Activated CD4-positive, alpha-beta T cell treated with anti-CD3 and anti-CD28 coated beads for 1 hour (primary cell): ENCODE measurements around the gene ASB18.
"Not testable (repeated sequence)": the region's sequence is repeated elsewhere in the genome, so short reads cannot be mapped to it uniquely, and the experiment has no call there.

Experiments
- DNase-seq: peaks from one replicate; pipeline ENCODE4 v3.0.0-alpha.2; 2020

The ASB18 gene

GRCh38 chr2:236284208-236284607, 20.0 kb upstream of the ASB18 start:
- no peak for DNase-seq

DNA sequence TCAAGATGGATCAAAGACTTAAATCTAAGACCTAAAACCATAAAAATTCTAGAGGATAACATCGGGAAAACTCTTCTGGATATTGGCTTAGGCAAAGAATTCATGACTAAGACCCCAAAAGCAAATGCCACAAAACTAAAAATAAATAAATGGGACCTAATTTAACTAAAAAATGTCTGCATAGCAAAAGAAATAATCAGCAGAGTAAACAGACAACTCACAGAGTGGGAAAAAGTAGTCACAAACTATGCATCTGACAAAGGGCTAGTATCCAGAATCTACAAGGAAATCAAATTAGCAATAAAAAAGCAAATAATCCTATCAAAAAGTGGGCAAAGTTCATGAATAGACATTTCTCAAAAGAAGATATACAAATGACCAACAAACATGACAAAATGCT, 18.2 kb upstream of the ASB18 start:
- no peak for DNase-seq

GRCh38 chr2:236281423-236281822, 17.2 kb upstream of the ASB18 start:
- DNase-seq, result no peak

DNA sequence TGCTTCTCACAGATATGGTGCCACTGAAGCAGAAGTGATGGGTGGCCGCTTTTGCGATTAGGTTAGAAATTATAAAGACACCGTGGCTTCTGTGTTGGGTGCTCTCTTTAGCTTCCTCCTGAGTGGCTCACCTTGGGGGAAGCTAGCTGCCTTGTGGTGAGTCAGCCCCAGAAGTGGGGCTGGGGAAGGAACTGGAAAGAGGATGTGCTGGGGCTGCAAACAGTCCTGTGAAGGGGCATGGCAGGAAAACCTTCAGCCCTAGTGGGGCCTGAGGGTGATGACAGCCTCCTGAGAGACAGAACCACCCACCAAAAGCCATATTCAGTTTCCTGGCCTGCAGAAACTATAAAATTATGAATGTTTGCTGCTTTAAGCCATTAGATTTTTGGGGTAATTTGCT, 8.9 kb upstream of the ASB18 start:
- no peak for DNase-seq

- DNase-seq, result no peak
These were observed 7.6 kb upstream of the ASB18 start for GRCh38 chr2:236271851-236272250.

DNA sequence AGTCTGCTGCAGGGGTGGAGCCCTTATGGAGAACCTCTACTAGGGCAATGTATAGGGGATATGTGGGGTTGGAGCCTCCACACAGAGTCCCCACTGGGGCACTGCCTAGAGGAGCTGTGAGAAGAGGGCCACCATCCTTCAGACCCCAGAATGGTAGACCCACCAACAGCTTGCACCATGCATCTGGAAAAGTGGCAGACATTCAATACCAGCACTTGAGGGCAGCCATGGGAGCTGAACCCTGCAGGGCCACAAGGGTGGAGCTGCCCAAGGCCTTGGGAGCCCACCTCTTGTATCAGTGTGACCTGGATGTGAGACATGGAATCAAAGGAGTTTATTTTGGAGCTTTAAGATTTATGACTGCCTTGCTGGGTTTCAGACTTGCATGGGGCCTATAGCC, 5.7 kb upstream of the ASB18 start:
- DNase-seq, result not testable (repeated sequence)

GRCh38 chr2:236265675-236266074, 1.5 kb upstream of the ASB18 start:
- DNase-seq, result no peak

DNA sequence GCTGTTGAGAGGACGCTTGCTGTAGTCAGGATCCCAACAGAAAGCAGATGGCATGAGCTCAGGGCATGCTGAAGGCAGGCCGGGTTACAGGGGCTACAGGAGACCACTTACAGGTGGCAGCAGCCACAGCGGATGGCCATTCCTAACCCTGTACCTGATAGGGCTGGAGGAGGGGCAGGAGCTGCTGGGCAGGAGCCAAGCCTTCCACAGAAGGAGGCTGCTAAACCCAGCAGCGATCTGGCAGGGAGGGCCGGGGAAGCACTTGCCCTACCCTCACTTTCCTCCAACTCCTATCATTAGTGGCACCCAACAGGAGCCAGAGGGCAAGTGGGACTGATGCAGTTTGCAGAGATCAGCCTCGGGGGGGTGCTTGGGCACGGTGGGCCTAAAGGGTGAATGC, 2.0 kb downstream of the ASB18 start:
- no peak for DNase-seq

GRCh38 chr2:236261452-236261851, 2.8 kb downstream of the ASB18 start:
- no peak for DNase-seq

- DNase-seq, result no peak
These were observed 4.8 kb downstream of the ASB18 start for GRCh38 chr2:236259371-236259770.

GRCh38 chr2:236257575-236257974, 6.6 kb downstream of the ASB18 start:
- DNase-seq, result no peak

- no peak for DNase-seq
These were observed 7.1 kb downstream of the ASB18 start for GRCh38 chr2:236257136-236257535.

DNA sequence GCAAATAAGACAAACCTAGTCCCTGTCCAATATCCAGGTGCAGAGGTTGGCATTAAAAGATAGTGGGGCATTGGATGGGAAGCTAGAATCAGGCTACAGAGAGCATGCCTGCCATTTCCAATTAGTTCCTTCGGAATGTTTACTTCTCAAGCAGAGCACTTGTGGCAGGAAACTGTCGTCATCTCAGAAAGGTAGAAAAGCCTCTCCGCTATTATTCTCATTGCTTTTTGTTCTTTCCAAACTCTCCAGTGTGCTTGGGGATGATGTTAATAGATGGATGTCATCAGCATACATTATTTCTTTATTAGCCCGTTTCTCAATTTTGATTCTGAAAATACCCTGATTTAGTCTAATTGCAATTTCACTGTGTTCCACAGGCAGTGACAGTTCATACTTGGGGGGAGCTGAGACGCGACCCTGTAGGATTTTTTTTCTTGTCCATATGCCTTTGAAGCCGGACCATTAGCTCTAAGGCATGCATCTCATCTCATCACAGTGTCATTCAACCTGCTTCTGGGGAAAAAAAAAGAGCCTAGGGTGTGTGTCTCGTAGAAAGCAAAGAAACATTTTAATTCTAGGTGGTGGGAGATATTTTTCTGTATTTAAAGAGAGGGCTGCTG, 7.7 kb downstream of the ASB18 start:
- DNase-seq, result no peak

DNA sequence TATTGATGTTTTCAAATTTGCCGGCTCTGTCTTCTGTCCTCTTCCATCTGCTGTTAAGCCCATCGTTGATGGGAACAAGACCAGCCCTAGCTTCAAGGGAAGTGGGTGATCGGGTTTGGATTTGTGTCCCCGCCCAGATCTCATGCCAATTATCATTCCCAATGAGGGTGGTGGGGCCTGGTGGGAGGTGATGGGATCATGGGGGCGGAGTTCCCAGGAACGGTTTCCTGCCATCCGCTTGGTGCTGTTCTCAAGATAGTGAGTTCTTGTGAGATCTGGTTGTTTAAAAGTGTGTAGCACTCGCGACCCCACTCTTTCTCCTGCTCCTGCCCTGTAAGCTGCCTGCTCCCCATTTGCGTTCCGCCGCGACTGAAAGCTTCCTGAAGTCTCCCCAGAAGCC, 9.5 kb downstream of the ASB18 start:
- no peak for DNase-seq

GRCh38 chr2:236254001-236254400, 10.2 kb downstream of the ASB18 start:
- no peak for DNase-seq

DNA sequence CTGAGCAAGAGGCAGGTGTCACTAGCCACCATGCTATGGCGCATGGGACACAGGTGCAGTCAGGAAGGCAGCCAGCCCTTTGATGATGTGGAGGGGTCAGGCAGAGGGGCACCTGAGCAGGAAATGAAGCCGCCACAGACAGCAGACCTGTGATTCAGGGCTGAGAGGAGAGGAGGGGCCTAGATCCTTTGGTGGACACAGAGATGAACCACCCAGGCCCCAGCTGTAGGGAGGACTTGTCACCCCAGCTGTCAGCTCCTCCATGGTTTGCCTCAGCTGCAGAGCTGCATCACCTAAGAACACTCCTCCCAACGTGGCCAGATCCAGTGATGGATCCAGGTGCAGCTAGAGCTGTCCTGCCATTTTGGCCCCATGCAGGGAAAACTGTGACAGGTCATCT, 11.6 kb downstream of the ASB18 start:
- DNase-seq, result no peak

DNA sequence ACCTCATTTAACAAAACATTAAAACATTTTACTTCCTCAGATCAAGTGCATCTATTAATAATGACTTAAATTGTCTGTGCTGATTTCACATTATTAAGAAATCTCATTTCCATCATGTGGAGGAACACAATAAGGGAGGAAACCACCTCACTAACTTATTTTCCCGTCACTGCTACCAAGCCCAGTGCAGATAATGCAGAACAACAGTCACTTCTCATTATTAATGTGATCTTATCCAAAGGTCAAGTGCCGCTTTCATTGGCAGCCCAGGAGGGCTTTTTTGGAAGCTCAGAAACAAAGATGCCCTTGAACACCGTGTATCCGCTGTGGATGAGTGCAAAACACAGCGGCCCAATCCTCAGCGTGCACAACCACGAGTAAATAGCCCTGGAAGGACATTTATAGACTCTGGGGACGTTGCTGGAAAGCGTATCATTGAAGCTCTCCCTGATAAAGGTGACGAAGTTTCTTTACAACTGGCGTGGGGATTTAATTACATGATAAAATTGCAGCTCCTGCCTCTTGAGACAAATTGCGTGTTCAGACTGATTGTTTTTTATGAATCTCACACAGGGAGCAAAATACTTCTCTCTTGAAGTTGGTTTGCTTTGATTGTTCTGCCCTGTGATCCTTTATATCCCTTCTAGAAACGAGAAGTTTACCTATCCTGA, 13.2 kb downstream of the ASB18 start:
- no peak for DNase-seq

GRCh38 chr2:236250286-236250685, 13.9 kb downstream of the ASB18 start:
- DNase-seq, result no peak

DNA sequence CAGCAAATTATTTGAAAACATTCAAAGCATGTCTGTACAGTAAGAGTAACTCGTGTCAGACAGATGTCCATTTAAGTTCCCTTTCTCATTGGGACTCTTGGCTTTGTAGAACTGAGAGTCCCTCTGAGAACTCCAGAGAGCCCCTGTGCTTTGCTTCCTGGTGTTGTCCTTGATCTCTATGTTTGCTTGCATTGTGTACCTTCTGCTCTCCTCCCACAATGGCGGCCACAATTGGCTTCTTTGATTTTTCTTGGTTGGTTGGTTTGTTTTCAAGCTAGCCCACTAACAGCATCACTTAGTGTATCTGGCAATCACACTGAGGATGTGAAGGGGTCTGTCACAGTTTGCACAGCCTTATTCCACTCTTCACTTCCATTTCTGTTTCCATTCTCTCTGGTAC, 15.1 kb downstream of the ASB18 start:
- DNase-seq, result no peak

GRCh38 chr2:236246711-236247246, 17.4 kb downstream of the ASB18 start:
- no peak for DNase-seq

DNA sequence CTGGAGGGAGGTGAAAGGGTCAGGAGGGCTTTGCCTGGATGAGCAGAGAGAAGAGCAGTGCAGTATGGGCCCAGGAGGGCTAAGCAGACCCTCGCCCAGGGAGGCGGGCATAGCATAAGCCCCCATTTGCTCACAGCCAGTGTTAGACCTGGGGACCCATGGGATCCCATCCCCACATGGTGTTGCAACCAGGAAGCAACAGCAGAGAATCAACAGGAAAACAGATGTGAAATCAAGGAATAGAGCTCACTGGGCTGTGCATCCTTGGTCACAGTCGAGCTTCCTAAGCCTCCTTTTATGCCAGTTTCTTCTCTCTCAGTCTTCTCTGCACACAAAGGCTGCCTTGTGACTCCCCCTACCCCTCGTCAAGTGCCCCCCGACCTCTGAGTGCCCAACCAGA, 19.9 kb downstream of the ASB18 start:
- DNase-seq, result no peak

GRCh38 chr2:236242057-236242495, 22.1 kb downstream of the ASB18 start:
- no peak for DNase-seq

DNA sequence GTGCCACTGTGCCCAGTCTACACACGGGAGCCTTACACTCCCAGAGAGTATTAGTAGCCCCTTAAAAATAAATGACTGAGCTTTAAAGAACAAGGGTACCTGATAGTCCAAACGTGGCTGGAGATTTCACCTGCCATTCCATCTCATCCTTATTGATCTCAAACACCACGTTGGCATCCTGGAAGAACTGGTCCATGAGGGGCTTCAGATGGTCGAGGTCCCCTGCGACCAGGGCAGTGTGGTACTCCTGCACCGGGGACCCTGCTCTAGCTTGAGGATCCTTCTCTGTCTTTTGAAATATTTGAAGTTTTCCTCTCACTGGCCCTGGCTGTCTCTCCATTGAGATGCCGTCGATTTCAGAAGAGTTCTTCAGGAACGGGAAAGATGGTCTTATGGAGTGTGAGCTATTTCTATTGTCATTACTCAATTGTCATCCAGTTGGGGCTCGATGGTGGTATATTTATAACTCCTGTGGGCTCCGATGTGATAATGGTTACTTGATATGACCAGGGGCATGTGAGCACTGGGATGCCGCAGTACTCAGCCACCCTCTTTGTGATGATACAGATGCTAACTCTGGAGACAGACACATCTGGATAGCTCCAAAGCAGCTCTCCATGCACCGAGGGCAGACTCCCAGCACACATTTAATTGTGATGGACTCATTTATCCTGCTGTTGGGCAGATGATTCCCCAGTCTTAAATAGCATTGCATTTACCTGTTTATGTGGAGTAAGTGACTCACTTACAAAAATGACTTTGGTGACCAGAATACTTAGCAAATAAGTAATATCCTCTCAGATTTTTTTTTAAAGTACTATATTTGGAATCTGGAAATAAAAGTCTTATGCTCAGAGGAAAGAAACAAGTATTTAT, 22.8 kb downstream of the ASB18 start:
- DNase-seq, result no peak
